ENCODE results near the gene FKBP1A.

GRCh38 chr20:1390581-1391403, 2.1 kb downstream of the FKBP1A start:
- TF ChIP-seq, protein P1, sequence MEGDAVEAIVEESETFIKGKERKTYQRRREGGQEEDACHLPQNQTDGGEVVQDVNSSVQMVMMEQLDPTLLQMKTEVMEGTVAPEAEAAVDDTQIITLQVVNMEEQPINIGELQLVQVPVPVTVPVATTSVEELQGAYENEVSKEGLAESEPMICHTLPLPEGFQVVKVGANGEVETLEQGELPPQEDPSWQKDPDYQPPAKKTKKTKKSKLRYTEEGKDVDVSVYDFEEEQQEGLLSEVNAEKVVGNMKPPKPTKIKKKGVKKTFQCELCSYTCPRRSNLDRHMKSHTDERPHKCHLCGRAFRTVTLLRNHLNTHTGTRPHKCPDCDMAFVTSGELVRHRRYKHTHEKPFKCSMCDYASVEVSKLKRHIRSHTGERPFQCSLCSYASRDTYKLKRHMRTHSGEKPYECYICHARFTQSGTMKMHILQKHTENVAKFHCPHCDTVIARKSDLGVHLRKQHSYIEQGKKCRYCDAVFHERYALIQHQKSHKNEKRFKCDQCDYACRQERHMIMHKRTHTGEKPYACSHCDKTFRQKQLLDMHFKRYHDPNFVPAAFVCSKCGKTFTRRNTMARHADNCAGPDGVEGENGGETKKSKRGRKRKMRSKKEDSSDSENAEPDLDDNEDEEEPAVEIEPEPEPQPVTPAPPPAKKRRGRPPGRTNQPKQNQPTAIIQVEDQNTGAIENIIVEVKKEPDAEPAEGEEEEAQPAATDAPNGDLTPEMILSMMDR (IDR thresholded peaks at IDR 0.05): no peak
- TF ChIP-seq POLR2A (IDR thresholded peaks at IDR 0.05): no peak
